Activated T-helper 17 cell treated with anti-CD3 and anti-CD28 coated beads, Interleukin-2, amount 50 U/mL, for 72 hours (primary cell): ENCODE data around the gene NEK10. TPM values are rescaled to one million over a fixed set of nuclear protein-coding genes. Genes with fewer than 3 reads are reported as not detected.

Experiments
- ATAC-seq: fragments of 150-1000 bp; cut with Tn5 transposase; replicated peaks from 2 replicates; pipeline ENCODE4 v1.10.0; 2021; ENCODE audit warnings: mild to moderate bottlenecking, moderate library complexity
- H3K27ac Mint-ChIP-seq: one replicate; pipeline ENCODE4 v1.8.0; 2022; ENCODE audit warnings: mixed read lengths
- H3K27me3 Mint-ChIP-seq: one replicate; pipeline ENCODE4 v1.8.0; 2022; ENCODE audit warnings: mixed read lengths
- H3K36me3 Mint-ChIP-seq: one replicate; pipeline ENCODE4 v1.8.0; 2022; ENCODE audit warnings: low read depth, mild to moderate bottlenecking, mixed read lengths
- H3K4me1 Mint-ChIP-seq: one replicate; pipeline ENCODE4 v1.8.0; 2022; ENCODE audit warnings: mixed read lengths
- H3K4me3 Mint-ChIP-seq: one replicate; pipeline ENCODE4 v1.8.0; 2022; ENCODE audit warnings: mild to moderate bottlenecking, mixed read lengths
- H3K9me3 Mint-ChIP-seq: one replicate; pipeline ENCODE4 v1.8.0; 2022; ENCODE audit warnings: mixed read lengths
- total RNA-seq, 2 donors: library from RNA; stranded (reverse); gene quantifications; one replicate each; pipeline ENCODE4 v1.2.3, GENCODE V29; 2022

NEK10 gene
- total RNA-seq, 2 donors from 2014 or later, result 0.61 to 1.6 TPM

DNA sequence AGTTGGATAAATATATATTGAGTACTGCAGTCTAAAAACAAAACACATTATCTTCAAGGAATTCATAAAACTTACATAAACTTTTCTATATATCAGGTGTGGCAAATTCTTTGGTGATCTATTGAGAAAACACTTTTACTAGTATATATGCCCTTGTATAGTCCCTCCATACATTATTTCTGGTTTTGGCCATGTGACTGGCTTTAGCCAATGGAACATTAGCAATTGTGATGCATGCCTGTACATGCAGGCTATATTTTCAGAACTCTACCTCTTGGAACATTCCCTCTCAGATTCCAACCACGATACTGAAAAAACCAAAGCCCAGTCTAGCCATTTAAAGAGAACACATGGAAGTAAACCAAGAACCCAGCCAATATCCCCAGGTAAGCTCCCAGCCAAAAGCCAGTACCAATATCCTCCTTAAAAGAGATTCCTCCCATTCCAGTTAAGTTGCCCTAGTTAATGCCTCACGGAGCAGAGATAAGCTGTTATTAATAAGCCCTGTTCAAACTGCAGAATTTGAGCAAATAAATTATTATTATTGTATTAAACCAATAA is 152.8 kb downstream of the NEK10 start:
- no peaks in the 10 kb centered on the region for H3K27me3 Mint-ChIP-seq
- H3K4me1 Mint-ChIP-seq, result no peaks in the 10 kb centered on the region
- H3K4me3 Mint-ChIP-seq, result no peak overlapping the region
- no peak for ATAC-seq
- H3K27ac Mint-ChIP-seq, result no peak overlapping the region
- H3K36me3 Mint-ChIP-seq, result no peaks in the 10 kb centered on the region
- H3K9me3 Mint-ChIP-seq, result no peaks in the 10 kb centered on the region

GRCh38 chr3:27213450-27213849 is 155.7 kb downstream of the NEK10 start:
- Mint-ChIP-seq H3K27me3 (no peaks in the 10 kb centered on the region), H3K4me3 (no peak overlapping the region)
- ATAC-seq, result no peak

GRCh38 chr3:27209617-27210264 is 159.4 kb downstream of the NEK10 start:
- Mint-ChIP-seq H3K27me3 (no peaks in the 10 kb centered on the region), H3K27ac (no peak overlapping the region), H3K4me1 (no peaks in the 10 kb centered on the region), H3K36me3 (no peaks in the 10 kb centered on the region), H3K9me3 (no peaks in the 10 kb centered on the region), H3K4me3 (no peak overlapping the region)
- no peak for ATAC-seq

More at GRCh38 chr3:27213450-27213849, 155.7 kb downstream of the NEK10 start:
- Mint-ChIP-seq H3K9me3 (no peaks in the 10 kb centered on the region), H3K4me1 (no peaks in the 10 kb centered on the region), H3K27ac (no peak overlapping the region), H3K36me3 (no peaks in the 10 kb centered on the region)

GRCh38 chr3:27208961-27209616 is 160.1 kb downstream of the NEK10 start:
- no peaks in the 10 kb centered on the region for H3K9me3 Mint-ChIP-seq
- ATAC-seq, result no peak
- H3K27ac Mint-ChIP-seq, result no peak overlapping the region
- no peak overlapping the region for H3K4me3 Mint-ChIP-seq
- no peaks in the 10 kb centered on the region for H3K27me3 Mint-ChIP-seq
- no peaks in the 10 kb centered on the region for H3K36me3 Mint-ChIP-seq
- H3K4me1 Mint-ChIP-seq, result no peaks in the 10 kb centered on the region

DNA sequence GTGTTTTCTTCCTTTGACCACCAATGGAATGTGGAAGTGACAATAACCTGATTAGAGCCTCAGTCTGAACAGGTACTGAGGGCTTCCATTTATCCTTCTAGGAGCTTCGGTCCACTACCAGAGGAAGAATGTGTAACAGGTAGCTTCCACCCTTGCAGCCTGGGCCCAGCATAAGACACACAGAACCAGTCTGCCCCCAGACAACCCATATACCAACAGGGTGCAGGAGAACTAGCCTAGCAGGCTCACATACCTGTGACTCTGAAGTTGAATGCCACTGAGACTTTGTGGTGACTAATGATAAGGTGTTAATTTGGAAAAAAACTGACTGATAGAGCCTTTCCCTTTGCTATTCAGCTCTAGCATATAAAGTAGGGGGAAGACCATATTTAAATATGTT is 166.2 kb downstream of the NEK10 start:
- H3K4me3 Mint-ChIP-seq, result no peak overlapping the region
- no peak overlapping the region for H3K27ac Mint-ChIP-seq
- H3K27me3 Mint-ChIP-seq, result no peaks in the 10 kb centered on the region
- H3K4me1 Mint-ChIP-seq, result no peaks in the 10 kb centered on the region
- H3K36me3 Mint-ChIP-seq, result no peaks in the 10 kb centered on the region
- ATAC-seq, result no peak
- H3K9me3 Mint-ChIP-seq, result no peaks in the 10 kb centered on the region

GRCh38 chr3:27201492-27201891 is 167.7 kb downstream of the NEK10 start:
- Mint-ChIP-seq H3K9me3 (no peaks in the 10 kb centered on the region), H3K4me3 (no peak overlapping the region)

GRCh38 chr3:27200721-27201489 is 168.3 kb downstream of the NEK10 start:
- Mint-ChIP-seq H3K27me3 (no peaks in the 10 kb centered on the region), H3K27ac (no peak overlapping the region), H3K4me1 (no peaks in the 10 kb centered on the region), H3K4me3 (no peak overlapping the region), H3K9me3 (no peaks in the 10 kb centered on the region), H3K36me3 (no peaks in the 10 kb centered on the region)
- no peak for ATAC-seq

More at GRCh38 chr3:27201492-27201891, 167.7 kb downstream of the NEK10 start:
- no peak for ATAC-seq
- H3K27ac Mint-ChIP-seq, result no peak overlapping the region
- no peaks in the 10 kb centered on the region for H3K4me1 Mint-ChIP-seq
- no peaks in the 10 kb centered on the region for H3K27me3 Mint-ChIP-seq
- no peaks in the 10 kb centered on the region for H3K36me3 Mint-ChIP-seq

- no peak for ATAC-seq
- Mint-ChIP-seq H3K27ac (no peak overlapping the region), H3K36me3 (no peaks in the 10 kb centered on the region), H3K27me3 (no peaks in the 10 kb centered on the region), H3K4me1 (no peaks in the 10 kb centered on the region), H3K4me3 (no peak overlapping the region), H3K9me3 (no peaks in the 10 kb centered on the region)
Measured at GRCh38 chr3:27194861-27195483, 174.2 kb downstream of the NEK10 start.

GRCh38 chr3:27193056-27193455 is 176.1 kb downstream of the NEK10 start:
- ATAC-seq, result no peak
- no peaks in the 10 kb centered on the region for H3K36me3 Mint-ChIP-seq
- no peaks in the 10 kb centered on the region for H3K4me1 Mint-ChIP-seq
- H3K27me3 Mint-ChIP-seq, result no peaks in the 10 kb centered on the region
- no peak overlapping the region for H3K4me3 Mint-ChIP-seq
- no peak overlapping the region for H3K27ac Mint-ChIP-seq
- H3K9me3 Mint-ChIP-seq, result no peaks in the 10 kb centered on the region

DNA sequence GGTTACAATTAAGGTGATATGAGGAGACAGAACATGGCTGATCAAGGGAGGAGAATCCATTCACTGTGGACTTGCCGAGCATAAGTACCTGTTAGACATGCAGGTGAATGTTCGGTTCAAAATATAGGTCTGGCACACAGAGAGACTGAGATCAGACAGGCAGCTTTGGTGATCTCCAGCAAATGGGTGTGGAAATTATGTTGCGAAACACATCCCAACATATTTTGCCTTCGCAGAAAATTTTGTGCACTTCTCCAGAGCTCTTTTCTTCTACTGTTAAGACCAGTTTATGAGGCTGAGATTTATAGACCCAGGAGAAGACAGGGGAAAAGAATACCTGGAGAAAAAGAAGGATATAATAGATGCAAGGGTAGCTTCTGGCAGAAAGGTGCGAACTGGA is 183.2 kb downstream of the NEK10 start:
- Mint-ChIP-seq H3K4me1 (no peaks in the 10 kb centered on the region), H3K27me3 (no peaks in the 10 kb centered on the region), H3K27ac (no peak overlapping the region), H3K4me3 (no peak overlapping the region), H3K36me3 (no peaks in the 10 kb centered on the region), H3K9me3 (no peaks in the 10 kb centered on the region)
- ATAC-seq, result no peak

- no peaks in the 10 kb centered on the region for H3K9me3 Mint-ChIP-seq
- H3K4me1 Mint-ChIP-seq, result no peaks in the 10 kb centered on the region
- H3K27ac Mint-ChIP-seq, result no peak overlapping the region
- no peaks in the 10 kb centered on the region for H3K27me3 Mint-ChIP-seq
- no peaks in the 10 kb centered on the region for H3K36me3 Mint-ChIP-seq
- H3K4me3 Mint-ChIP-seq, result no peak overlapping the region
- ATAC-seq, result no peak
Measured at GRCh38 chr3:27185231-27185989, 183.8 kb downstream of the NEK10 start.

- H3K4me3 Mint-ChIP-seq, result no peak overlapping the region
Measured at GRCh38 chr3:27184261-27184660, 184.9 kb downstream of the NEK10 start.

DNA sequence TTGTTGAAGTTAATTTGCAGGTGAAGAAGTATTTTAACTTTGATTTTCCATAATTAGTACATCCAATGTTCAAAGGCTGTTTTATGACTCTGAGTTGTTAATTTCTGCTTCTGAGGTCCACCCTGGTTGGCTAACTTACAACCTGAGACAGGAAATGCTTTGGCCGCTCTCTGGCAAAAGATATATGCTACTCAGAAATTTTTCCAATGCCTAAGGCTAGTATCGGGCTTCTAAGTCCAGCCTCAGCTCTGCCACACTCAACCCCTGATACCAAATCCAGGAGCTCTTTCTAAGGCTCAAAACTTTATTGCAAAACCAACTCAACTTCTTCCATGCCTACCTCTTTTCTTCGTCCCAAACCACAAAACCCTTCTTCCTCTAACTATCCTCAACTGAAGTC is 192.9 kb downstream of the NEK10 start:
- Mint-ChIP-seq H3K27me3 (no peaks in the 10 kb centered on the region), H3K9me3 (no peaks in the 10 kb centered on the region), H3K4me3 (no peak overlapping the region), H3K27ac (no peak overlapping the region), H3K4me1 (no peaks in the 10 kb centered on the region), H3K36me3 (no peaks in the 10 kb centered on the region)
- ATAC-seq, result no peak

More at GRCh38 chr3:27184261-27184660, 184.9 kb downstream of the NEK10 start:
- H3K27me3 Mint-ChIP-seq, result no peaks in the 10 kb centered on the region
- H3K36me3 Mint-ChIP-seq, result no peaks in the 10 kb centered on the region
- ATAC-seq, result no peak
- no peaks in the 10 kb centered on the region for H3K4me1 Mint-ChIP-seq
- H3K27ac Mint-ChIP-seq, result no peak overlapping the region
- H3K9me3 Mint-ChIP-seq, result no peaks in the 10 kb centered on the region

DNA sequence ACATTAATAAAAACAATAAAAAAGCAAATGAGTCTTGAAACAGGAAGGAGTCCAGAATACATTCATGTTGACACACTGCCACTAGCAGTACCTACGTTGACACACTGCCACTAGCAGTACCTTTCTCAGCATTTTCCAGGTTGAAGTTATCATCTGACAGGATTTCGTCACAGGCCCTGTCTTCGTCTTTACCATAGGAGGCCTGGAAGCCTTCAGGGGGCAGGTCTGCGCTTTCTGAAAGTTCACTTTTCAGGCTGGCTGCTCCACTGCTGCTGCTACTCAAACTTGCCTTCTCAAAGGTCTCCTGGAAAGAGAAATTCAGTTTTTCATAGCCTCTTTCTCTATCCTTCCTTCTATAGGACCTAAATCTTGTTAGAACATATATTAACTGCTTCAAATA is 194.7 kb downstream of the NEK10 start:
- no peaks in the 10 kb centered on the region for H3K36me3 Mint-ChIP-seq
- H3K4me1 Mint-ChIP-seq, result no peaks in the 10 kb centered on the region
- no peak for ATAC-seq
- no peaks in the 10 kb centered on the region for H3K27me3 Mint-ChIP-seq
- no peak overlapping the region for H3K27ac Mint-ChIP-seq
- no peak overlapping the region for H3K4me3 Mint-ChIP-seq
- H3K9me3 Mint-ChIP-seq, result no peaks in the 10 kb centered on the region
